Activated CD4-positive, alpha-beta T cell treated with anti-CD3 and anti-CD28 coated beads for 36 hours (primary cell): ENCODE measurements around the gene RGS17. TPM values are rescaled to one million over a fixed set of nuclear protein-coding genes. Genes with fewer than 3 reads are reported as not detected.
"Not testable (repeated sequence)": the region's sequence is repeated elsewhere in the genome, so short reads cannot be mapped to it uniquely, and the experiment has no call there.

Experiments
- ATAC-seq: fragments of 200-7000 bp; cut with Tn5 transposase; one replicate; pipeline ENCODE4 v1.10.0; 2021; ENCODE audit warnings: mild to moderate bottlenecking, moderate library complexity
- CTCF ChIA-PET: fragments of 350-600 bp; sonication (Branson Sonifier 250); formaldehyde crosslinking; loops from one replicate; lab custom pipeline; 2021; ENCODE audit warnings: antibody characterized with exemption; lab: Charles Lee
- POLR2A ChIA-PET: fragments of 350-600 bp; sonication (Branson Sonifier 250); formaldehyde crosslinking; loops from one replicate; lab custom pipeline; 2021; ENCODE audit warnings: antibody characterized with exemption, inconsistent platforms; lab: Charles Lee
- DNase-seq: peaks from one replicate; pipeline ENCODE4 v3.0.0-alpha.2; 2020
- H3K27ac Mint-ChIP-seq: one replicate; pipeline ENCODE4 v1.8.0; 2021; ENCODE audit warnings: mixed read lengths
- H3K27me3 Mint-ChIP-seq: one replicate; pipeline ENCODE4 v1.8.0; 2021; ENCODE audit warnings: mixed read lengths
- H3K36me3 Mint-ChIP-seq: one replicate; pipeline ENCODE4 v1.8.0; 2021; ENCODE audit warnings: low read depth, mixed read lengths
- H3K4me1 Mint-ChIP-seq: one replicate; pipeline ENCODE4 v1.8.0; 2021; ENCODE audit warnings: mixed read lengths
- H3K4me3 Mint-ChIP-seq: one replicate; pipeline ENCODE4 v1.8.0; 2021; ENCODE audit warnings: mild to moderate bottlenecking, moderate library complexity, mixed read lengths
- H3K9me3 Mint-ChIP-seq: one replicate; pipeline ENCODE4 v1.8.0; 2021; ENCODE audit warnings: low read depth, mixed read lengths
- intact Hi-C, 2 experiments: fragments of 100-400 bp; cut with DNase I in 1 of 2; cut with micrococcal nuclease in 1 of 2; formaldehyde crosslinking; loops; one replicate each; pipeline versions ENCODE4 v1.14.2 to v1.15.1; 2022 to 2024; cut with DNase I, micrococcal nuclease
- total RNA-seq, 2 experiments: library from RNA; stranded (reverse); gene quantifications; one replicate each; pipeline ENCODE4 v1.2.3, GENCODE V29; 2021

The RGS17 gene
- total RNA-seq, 2 experiments from 2014 or later, result not detected

GRCh38 chr6:153146413-153146812 is 15.3 kb upstream of the RGS17 start:
- DNase-seq (no peak), ATAC-seq (no peak)
- POLR2A ChIA-PET, result no interaction called here
- no peaks in the 10 kb centered on the region for H3K4me1 Mint-ChIP-seq
- CTCF ChIA-PET, result no interaction called here
- intact Hi-C loops, result no loop called here
- H3K36me3 Mint-ChIP-seq, result no peaks in the 10 kb centered on the region
- no peak overlapping the region for H3K27ac Mint-ChIP-seq
- H3K9me3 Mint-ChIP-seq, result peaks cover 3% of the 10 kb centered on the region
- H3K27me3 Mint-ChIP-seq, result peaks cover 11% of the 10 kb centered on the region
- no peak overlapping the region for H3K4me3 Mint-ChIP-seq

DNA sequence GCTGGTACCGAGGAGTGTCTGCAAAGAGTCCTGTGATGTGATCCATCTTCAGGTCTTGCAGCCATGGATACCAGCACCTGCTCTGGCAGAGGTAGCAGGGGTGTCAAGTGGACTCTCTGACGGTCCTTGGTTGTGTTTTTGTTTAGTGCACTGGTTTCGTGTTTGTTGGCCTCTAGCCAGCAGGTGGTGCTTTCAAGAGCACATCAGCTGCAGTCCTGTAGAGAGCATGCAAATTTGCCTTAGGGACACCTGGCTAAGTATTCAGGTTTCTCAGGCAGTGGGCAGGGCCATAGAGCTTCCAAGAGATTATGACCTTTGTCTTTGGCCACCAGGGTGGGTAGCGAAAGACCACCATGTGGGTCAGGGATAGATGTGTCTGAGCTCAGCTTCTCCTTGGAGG is 14.5 kb upstream of the RGS17 start:
- Mint-ChIP-seq H3K36me3 (no peaks in the 10 kb centered on the region), H3K27me3 (peaks cover 11% of the 10 kb centered on the region), H3K27ac (no peak overlapping the region), H3K4me1 (no peaks in the 10 kb centered on the region), H3K9me3 (peaks cover 3% of the 10 kb centered on the region), H3K4me3 (no peak overlapping the region)
- ATAC-seq (no peak), DNase-seq (no peak)
- ChIA-PET CTCF (interaction anchor here (1.2 kb wide), 1 partner anchor 9 kb away, joined by 5 read pairs; no protein-coding TSS in a partner anchor), POLR2A (no interaction called here)
- intact Hi-C loops, result no loop called here

DNA sequence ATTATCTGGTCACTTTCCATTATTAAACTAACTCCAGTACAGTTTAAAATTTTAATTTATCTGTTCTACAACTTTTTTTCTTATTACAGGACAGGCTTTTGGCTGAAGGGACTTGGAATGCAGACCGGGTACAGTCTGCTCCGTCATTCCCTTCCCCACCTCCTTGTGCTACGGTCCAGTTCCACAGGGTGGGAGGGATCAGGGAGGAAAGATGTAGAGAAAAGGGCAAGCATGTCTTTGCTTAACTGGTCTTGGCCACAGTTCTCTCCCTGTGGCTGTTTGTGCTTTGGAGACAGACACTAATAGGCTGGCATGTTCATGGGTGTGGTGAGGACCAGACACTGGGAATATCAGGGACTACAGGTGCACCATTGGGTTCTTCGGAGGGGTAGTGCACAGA is 12.1 kb upstream of the RGS17 start:
- H3K9me3 Mint-ChIP-seq, result no peaks in the 10 kb centered on the region
- no peaks in the 10 kb centered on the region for H3K4me1 Mint-ChIP-seq
- ChIA-PET POLR2A (no interaction called here), CTCF (no interaction called here)
- no peaks in the 10 kb centered on the region for H3K36me3 Mint-ChIP-seq
- H3K4me3 Mint-ChIP-seq, result no peak overlapping the region
- no peak for ATAC-seq
- DNase-seq, result no peak
- intact Hi-C loops, result no loop called here
- H3K27ac Mint-ChIP-seq, result no peak overlapping the region
- H3K27me3 Mint-ChIP-seq, result peaks cover 11% of the 10 kb centered on the region

DNA sequence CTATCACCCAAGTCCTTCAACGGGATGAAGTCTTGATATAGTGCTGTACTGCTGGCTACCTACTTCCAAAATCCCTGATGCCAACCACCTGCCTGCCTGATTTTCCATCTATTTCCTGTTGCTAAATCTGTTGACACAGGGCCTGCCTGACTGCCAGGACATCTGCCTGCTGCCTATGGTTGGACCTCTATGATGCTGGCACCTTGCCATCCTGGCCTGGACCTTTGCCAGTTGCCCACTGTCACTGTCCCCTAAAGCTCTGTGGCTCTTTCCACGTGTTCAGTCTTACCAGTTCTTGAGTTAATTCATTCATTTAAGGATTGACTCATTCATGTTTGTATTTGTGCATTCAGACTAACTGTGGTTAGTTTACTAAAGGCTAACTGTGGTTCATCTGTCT is 9.2 kb upstream of the RGS17 start:
- Mint-ChIP-seq H3K4me1 (no peaks in the 10 kb centered on the region), H3K36me3 (no peaks in the 10 kb centered on the region), H3K4me3 (no peak overlapping the region), H3K27ac (no peak overlapping the region), H3K27me3 (peaks cover 8% of the 10 kb centered on the region), H3K9me3 (no peaks in the 10 kb centered on the region)
- intact Hi-C loops, result no loop called here
- ChIA-PET POLR2A (no interaction called here), CTCF (no interaction called here)
- ATAC-seq (no peak), DNase-seq (no peak)

GRCh38 chr6:153138930-153139329 is 7.8 kb upstream of the RGS17 start:
- Mint-ChIP-seq H3K27ac (no peak overlapping the region), H3K4me1 (no peaks in the 10 kb centered on the region), H3K27me3 (peaks cover 5% of the 10 kb centered on the region), H3K4me3 (no peak overlapping the region), H3K36me3 (no peaks in the 10 kb centered on the region), H3K9me3 (no peaks in the 10 kb centered on the region)
- no peak for ATAC-seq
- POLR2A ChIA-PET, result no interaction called here
- no peak for DNase-seq
- CTCF ChIA-PET, result interaction anchor here (0.6 kb wide), 1 partner anchor 13 kb away, joined by 3 read pairs; no protein-coding TSS in a partner anchor
- intact Hi-C loops, result no loop called here

GRCh38 chr6:153135681-153136080 is 4.6 kb upstream of the RGS17 start:
- no peak for ATAC-seq
- DNase-seq, result no peak
- intact Hi-C loops, result no loop called here
- Mint-ChIP-seq H3K27ac (no peak overlapping the region), H3K36me3 (no peaks in the 10 kb centered on the region), H3K9me3 (no peaks in the 10 kb centered on the region), H3K27me3 (peaks cover 20% of the 10 kb centered on the region), H3K4me1 (peaks cover 2% of the 10 kb centered on the region), H3K4me3 (no peak overlapping the region)
- ChIA-PET POLR2A (no interaction called here), CTCF (no interaction called here)

DNA sequence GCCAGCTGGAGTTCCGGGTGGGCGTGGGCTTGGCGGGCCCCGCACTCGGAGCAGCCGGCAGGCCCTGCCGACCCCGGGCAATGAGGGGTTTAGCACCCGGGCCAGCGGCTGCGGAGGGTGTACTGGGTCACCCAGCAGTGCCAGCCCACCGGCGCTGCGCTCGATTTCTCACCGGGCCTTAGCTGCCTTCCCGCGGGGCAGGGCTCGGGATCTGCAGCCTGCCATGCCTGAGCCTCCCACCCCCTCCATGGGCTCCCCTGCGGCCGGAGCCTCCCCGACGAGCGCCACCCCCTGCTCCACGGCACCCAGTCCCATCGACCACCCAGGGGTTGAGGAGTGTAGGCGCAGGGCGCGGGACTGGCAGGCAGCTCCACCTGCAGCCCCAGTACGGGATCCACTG is 2.6 kb upstream of the RGS17 start:
- H3K4me1 Mint-ChIP-seq, result peaks cover 11% of the 10 kb centered on the region
- ATAC-seq, intact Hi-C loops, DNase-seq, H3K36me3 Mint-ChIP-seq, H3K4me3 Mint-ChIP-seq, CTCF ChIA-PET, POLR2A ChIA-PET, H3K9me3 Mint-ChIP-seq, H3K27ac Mint-ChIP-seq: not testable (repeated sequence)
- peaks cover 34% of the 10 kb centered on the region for H3K27me3 Mint-ChIP-seq

- H3K9me3 Mint-ChIP-seq, result no peaks in the 10 kb centered on the region
- peaks cover 42% of the 10 kb centered on the region for H3K27me3 Mint-ChIP-seq
- intact Hi-C loops, result no loop called here
- no peak overlapping the region for H3K27ac Mint-ChIP-seq
- H3K36me3 Mint-ChIP-seq, result no peaks in the 10 kb centered on the region
- ATAC-seq (no peak), DNase-seq (no peak)
- CTCF ChIA-PET, result no interaction called here
- peaks cover 11% of the 10 kb centered on the region for H3K4me1 Mint-ChIP-seq
- POLR2A ChIA-PET, result no interaction called here
- H3K4me3 Mint-ChIP-seq, result peak overlapping the region; percentile 68
Observed at GRCh38 chr6:153130515-153131036, 506 bp downstream of the RGS17 start.

- Mint-ChIP-seq H3K4me3 (peak overlapping the region; percentile 61), H3K9me3 (no peaks in the 10 kb centered on the region), H3K27me3 (peaks cover 42% of the 10 kb centered on the region), H3K4me1 (peaks cover 11% of the 10 kb centered on the region), H3K27ac (no peak overlapping the region), H3K36me3 (no peaks in the 10 kb centered on the region)
- DNase-seq (peak; percentile 15), ATAC-seq (no peak)
- ChIA-PET CTCF (no interaction called here), POLR2A (no interaction called here)
- intact Hi-C loops, result no loop called here
Observed at GRCh38 chr6:153129873-153130514, 1.1 kb downstream of the RGS17 start.

GRCh38 chr6:153126218-153126617 is 4.9 kb downstream of the RGS17 start:
- Mint-ChIP-seq H3K27ac (no peak overlapping the region), H3K9me3 (no peaks in the 10 kb centered on the region), H3K27me3 (peaks cover 29% of the 10 kb centered on the region), H3K4me1 (peaks cover 11% of the 10 kb centered on the region), H3K36me3 (no peaks in the 10 kb centered on the region), H3K4me3 (no peak overlapping the region)
- ATAC-seq (no peak), DNase-seq (no peak)
- intact Hi-C loops, result no loop called here
- POLR2A ChIA-PET, result no interaction called here
- CTCF ChIA-PET, result interaction anchor here (0.5 to 0.6 kb wide), 2 partner anchors 72 to 120 kb away, joined by 3 read pairs; no protein-coding TSS in a partner anchor

- ChIA-PET CTCF (no interaction called here), POLR2A (no interaction called here)
- intact Hi-C loops, result no loop called here
- Mint-ChIP-seq H3K27ac (no peak overlapping the region), H3K27me3 (peaks cover 29% of the 10 kb centered on the region), H3K9me3 (no peaks in the 10 kb centered on the region), H3K36me3 (no peaks in the 10 kb centered on the region), H3K4me1 (peaks cover 6% of the 10 kb centered on the region), H3K4me3 (no peak overlapping the region)
- no peak for DNase-seq
- ATAC-seq, result no peak
Observed at GRCh38 chr6:153125032-153125431, 6.0 kb downstream of the RGS17 start.

- no peak overlapping the region for H3K4me3 Mint-ChIP-seq
- H3K4me1 Mint-ChIP-seq, result no peaks in the 10 kb centered on the region
- no peaks in the 10 kb centered on the region for H3K36me3 Mint-ChIP-seq
- DNase-seq (no peak), ATAC-seq (no peak)
- peaks cover 20% of the 10 kb centered on the region for H3K27me3 Mint-ChIP-seq
- H3K9me3 Mint-ChIP-seq, result no peaks in the 10 kb centered on the region
- POLR2A ChIA-PET, result no interaction called here
- H3K27ac Mint-ChIP-seq, result no peak overlapping the region
- CTCF ChIA-PET, result interaction anchor here (0.7 to 1.0 kb wide), 3 partner anchors 85 to 1650 kb away, joined by 3 to 4 read pairs (median 3); no protein-coding TSS in a partner anchor
- intact Hi-C loops, result no loop called here
Observed at GRCh38 chr6:153123801-153124200, 7.3 kb downstream of the RGS17 start.
